Pericardium fibroblast (primary cell): ENCODE data around the gene ORAI2. TPM values are rescaled to one million over a fixed set of nuclear protein-coding genes. Genes with fewer than 3 reads are reported as not detected.

Experiments used
- total RNA-seq: library from RNA; depleted of rRNA; stranded (reverse); fragments of >200 nt; gene quantifications from 2 replicates; pipeline ENCODE4 v1.2.3, GENCODE V29; 2015

Gene ORAI2
- 28.3 and 34.1 TPM in 2 replicates for total RNA-seq

GRCh38 chr7:102433219-102434038 lies at the start of gene ORAI2:
Gene ORAI2 (plus strand): TSS chr7:102433575. CDS start chr7:102438957, 5,382 bp downstream.

GRCh38 chr7:102395873-102396709 lies 37.3 kb upstream of the ORAI2 start, which contains the start of gene PRKRIP1:
Gene PRKRIP1 (plus strand): TSS chr7:102396363. CDS start chr7:102396412, 49 bp downstream.

GRCh38 chr7:102464577-102465280 lies 31.4 kb downstream of the ORAI2 start, which contains the start of the genes ALKBH4 and LRWD1:
Gene ALKBH4 (minus strand): TSS chr7:102464863. CDS start chr7:102464836, 27 bp downstream.
Gene LRWD1 (plus strand): TSS chr7:102464984. CDS start chr7:102465081, 97 bp downstream.

GRCh38 chr7:102478314-102479208 lies 45.2 kb downstream of the ORAI2 start, which contains the start of gene POLR2J:
Gene POLR2J (minus strand): TSS chr7:102478922. CDS start chr7:102478860, 62 bp downstream.

Other genes starting within 250 kb of the ORAI2 start
- gene SH2B2, start 146.7 kb upstream of the ORAI2 start, total RNA-seq, result 2.7 and 3.8 TPM in 2 replicates
- gene SPDYE6, start 77.1 kb upstream of the ORAI2 start, total RNA-seq, result not detected in 2 replicates
- gene PRKRIP1, start 37.2 kb upstream of the ORAI2 start, total RNA-seq, result 11.2 and 14.8 TPM in 2 replicates
- gene ALKBH4, start 31.3 kb downstream of the ORAI2 start, total RNA-seq, result 22.4 and 28.2 TPM in 2 replicates
- gene LRWD1, start 31.4 kb downstream of the ORAI2 start, total RNA-seq, result 5.6 and 7.5 TPM in 2 replicates
- 24.0 and 47.8 TPM in 2 replicates for gene POLR2J, start 45.3 kb downstream of the ORAI2 start, total RNA-seq
- 1.8 and 10.6 TPM in 2 replicates for gene RASA4B, start 84.2 kb downstream of the ORAI2 start, total RNA-seq
- 0.09 and 0.35 TPM in 2 replicates for gene UPK3BL2, start 110.1 kb downstream of the ORAI2 start, total RNA-seq
- gene SPDYE2, start 117.7 kb downstream of the ORAI2 start, total RNA-seq, result not detected in 2 replicates
- gene POLR2J3, start 139.0 kb downstream of the ORAI2 start, total RNA-seq, result 4.1 and 13.4 TPM in 2 replicates
- 6.0 and 9.3 TPM in 2 replicates for gene RASA4, start 183.2 kb downstream of the ORAI2 start, total RNA-seq
- 20.4 and 22.5 TPM in 2 replicates for gene UPK3BL1, start 209.2 kb downstream of the ORAI2 start, total RNA-seq
- gene SPDYE2B, start 216.7 kb downstream of the ORAI2 start, total RNA-seq, result not detected in 2 replicates
- gene POLR2J2, start 238.1 kb downstream of the ORAI2 start, total RNA-seq, result 0.23 TPM in 1 of 2 replicates, not detected in the other